ENCODE measurements around the gene FBL.
"Not testable (repeated sequence)": the region's sequence is repeated elsewhere in the genome, so short reads cannot be mapped to it uniquely, and the experiment has no call there.

The FBL gene

DNA sequence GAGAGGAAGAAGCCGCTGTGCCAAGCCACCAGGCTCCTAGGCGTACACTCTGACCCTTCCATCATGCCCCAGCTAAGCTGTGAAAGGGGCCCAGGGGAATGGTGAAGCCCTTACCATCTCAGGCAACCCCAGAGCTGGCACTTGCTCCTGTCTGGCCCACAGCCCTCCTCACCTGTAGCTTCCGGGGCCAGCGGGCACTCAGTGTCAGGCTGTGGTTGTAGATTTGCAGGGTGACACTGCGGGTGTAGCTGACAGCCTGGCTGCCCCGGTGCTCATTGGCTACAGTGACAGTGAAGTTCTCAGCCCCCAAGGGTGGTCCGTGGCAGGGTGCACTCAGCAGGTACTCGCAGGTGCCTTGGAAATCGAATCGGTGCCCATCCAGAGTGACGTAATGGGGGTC, 30.3 kb upstream of the FBL start:
- not testable (repeated sequence) for DNase-seq (ENCODE audit: low read depth)

DNA sequence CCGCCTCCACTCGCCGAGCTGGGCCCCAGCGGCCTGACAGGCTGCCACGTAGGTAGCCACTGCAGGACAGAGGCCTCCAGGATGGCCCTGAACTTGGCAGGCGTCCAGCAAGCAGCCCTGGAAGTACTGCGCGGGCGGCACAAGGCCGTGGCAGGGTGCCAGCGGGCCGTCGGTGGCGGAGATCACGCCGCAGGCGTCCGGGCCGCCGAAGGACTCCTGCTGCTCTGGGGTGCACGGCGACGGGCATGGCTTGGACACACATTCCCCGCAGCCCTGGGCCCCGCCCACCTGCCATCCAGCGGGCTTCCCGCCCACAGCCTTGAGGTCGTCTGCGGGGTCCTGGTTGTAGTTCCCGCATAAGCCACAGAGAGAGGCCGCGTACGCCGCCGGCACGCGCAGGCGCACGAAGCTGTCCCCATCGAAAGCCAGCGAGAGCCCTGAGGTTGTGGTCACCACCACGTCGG, 29.3 kb upstream of the FBL start:
- DNase-seq (ENCODE audit: low read depth): not testable (repeated sequence)

DNA sequence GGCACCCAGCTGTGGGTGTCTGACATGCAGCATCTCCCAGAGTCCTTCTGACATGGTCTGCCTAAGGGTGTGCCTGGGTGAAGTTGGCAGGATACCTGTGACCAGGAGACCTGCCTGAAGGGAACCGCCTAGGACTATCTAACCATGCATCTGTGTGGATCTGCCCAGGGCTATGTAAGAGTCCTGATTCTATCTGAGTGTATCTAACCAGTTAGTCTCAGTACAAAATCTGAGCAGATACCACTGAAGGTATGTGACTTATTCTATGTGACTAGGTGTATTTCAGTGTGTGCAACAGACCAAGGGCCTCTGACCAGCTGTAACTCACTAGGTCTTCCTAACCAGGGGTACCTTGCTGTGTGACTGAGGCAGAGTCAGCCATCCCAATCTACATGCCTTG, 28.2 kb upstream of the FBL start:
- DNase-seq (ENCODE audit: low read depth): no peak

DNA sequence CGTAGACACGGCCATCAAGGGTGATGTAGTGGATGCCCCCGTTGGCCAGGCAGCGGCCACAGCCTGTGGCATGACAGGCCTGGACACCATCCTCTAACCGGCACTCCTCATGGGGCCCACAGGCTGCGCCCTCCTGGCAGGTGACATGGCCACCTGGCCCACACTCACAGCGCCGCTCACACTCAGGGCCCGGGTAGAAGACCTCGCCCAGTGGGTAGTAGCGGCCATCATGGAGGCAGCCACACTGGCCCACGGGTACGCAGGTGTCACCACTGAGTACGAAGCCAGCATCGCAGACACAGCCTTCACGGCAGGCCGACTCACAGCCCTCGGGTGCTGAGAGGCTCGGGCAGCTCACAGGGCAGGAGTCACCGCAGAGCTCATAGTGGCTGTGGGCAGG, 27.2 kb upstream of the FBL start:
- no peak for DNase-seq (ENCODE audit: low read depth)

DNA sequence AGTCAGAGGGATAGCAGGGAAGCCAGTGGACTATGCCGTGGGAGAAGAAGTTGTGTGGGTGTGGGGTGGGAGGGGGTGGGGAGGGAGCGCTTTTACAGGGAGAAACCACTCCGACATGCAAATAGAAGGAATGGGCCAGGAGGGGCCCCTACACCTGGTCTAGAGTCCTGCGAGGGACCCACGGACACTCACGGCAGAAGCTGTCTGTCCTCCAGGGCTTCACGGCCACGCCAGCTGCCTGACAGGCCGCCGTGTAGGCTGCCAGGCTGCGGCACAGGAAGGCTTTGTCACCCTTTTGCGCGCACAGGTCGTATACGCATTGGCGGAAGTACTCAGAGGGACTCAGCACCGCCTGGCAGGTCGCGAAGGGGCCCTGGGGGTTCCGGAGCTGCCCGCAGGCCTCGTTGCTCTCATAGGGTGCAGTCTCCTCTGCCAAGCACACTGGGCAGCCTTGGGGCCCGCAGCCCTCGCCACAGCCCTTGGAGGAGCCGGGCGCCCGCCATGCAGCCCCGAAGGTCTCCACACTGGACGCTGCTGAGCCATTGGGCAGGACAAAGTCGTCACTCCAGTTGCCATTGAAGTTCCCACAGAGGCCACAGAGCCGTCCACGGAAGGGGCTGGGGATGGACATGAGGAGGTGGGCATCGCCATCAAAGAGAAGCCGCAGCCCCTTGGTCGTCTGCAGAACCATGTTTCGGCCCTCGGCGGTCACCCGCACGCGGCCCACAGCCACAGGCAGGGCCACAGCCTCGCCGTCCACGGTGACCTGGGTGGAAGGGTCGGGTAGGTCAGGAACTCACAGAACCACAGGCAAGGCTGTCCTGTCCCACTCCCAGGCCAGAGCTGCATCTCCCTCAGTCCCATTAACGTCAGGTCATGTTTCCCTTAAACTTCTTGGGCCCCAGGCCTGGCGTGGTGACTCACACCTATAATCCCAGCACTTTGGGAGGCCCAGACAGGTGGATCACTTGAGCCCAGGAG, 26.0 kb upstream of the FBL start:
- no peak for DNase-seq (ENCODE audit: low read depth)

DNA sequence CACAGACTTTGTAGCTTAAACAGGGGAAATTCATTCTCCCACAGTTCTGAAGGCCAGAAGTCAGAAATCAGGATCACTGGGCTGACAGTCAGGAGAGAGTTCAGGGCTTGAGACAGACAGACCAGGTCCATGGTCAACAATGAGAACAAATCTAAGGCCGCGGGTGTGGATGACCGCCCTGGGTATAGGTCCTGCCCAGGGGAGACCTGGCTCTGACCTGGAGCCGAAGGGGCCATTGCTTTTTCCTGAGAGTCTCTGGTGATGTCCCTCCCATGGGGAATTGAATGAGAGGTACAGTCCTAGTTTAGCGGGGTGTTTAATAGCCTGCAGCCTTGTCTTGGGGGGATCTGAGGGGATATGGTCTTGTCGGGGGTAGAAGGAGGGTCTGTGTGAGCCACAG, 25.2 kb upstream of the FBL start:
- no peak for DNase-seq (ENCODE audit: low read depth)

DNA sequence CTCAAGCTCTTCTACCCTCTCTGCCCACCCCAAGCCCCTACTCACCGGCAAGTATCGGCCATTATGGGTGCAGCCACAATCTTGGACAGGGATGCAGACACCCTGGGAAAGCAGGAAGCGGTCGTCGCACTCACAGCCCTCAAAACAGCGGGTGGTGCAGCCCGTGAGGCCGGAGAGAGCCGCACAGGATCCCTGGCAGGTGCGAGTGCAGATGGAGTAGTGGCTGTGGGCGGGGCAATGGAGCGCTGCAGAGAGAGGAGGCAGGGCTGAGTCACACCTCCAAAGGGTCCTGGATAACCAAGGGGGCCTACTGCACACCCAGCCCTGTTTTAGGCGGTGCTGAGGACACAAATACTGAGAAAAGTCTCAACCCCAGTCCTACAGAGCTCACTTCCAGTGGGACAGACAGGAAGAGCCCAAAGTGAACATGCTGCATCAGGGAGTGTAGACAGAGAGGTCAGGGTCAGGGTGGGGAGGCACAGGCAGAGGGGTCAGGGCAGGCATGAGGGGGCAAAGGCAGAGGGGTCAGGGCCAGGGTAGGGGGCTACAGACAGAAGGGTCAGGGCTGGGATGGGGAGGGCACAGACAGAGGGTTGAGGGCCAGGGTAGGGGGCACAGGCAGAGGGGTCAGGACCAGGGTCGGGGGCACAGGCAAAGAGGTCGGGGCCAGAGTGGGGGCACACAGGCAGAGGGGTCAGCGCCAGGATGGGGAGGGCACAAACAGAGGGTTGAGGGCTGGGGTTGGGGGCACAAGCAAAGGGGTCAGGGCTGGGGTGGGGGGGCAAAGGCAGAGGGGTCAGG, 24.2 kb upstream of the FBL start:
- no peak for DNase-seq (ENCODE audit: low read depth)

DNA sequence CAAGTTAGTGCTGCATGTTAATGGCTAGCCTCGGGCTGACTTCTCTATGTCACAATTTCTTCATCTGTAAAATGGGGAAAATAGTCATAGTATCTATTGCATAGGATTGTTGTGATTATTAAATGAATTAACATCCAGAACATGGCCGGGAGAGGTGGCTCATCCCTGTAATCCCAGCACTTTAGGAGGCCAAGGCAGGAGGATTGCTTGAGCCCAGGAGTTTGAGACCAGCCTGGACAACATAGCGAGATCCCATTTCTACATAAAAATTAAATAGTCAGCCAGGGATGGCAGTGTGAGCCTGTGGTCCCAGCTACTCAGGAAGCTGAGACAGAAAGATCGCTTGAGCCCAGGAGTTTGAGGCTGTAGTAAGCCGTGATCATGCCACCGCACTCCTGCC, 21.8 kb upstream of the FBL start:
- DNase-seq (ENCODE audit: low read depth): no peak

DNA sequence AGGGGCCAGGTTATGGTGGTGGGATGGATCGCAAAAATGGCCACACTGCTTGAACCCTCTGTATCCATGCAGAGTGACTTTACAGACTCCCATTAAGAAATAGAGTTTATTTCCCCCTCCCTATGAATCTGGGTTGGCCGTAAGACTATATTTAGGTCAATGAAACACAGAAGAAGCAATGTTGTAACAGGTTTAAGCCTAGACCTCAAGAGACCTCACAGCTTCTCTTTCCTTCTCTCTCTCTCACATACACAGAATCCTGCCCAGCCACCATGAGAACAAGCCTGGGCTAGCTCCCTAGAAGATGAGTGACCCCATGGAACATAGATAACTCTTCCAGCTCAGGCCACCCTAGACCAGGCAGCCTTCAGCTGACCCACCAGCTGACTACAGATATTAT, 21.0 kb upstream of the FBL start:
- DNase-seq (ENCODE audit: low read depth): no peak

DNA sequence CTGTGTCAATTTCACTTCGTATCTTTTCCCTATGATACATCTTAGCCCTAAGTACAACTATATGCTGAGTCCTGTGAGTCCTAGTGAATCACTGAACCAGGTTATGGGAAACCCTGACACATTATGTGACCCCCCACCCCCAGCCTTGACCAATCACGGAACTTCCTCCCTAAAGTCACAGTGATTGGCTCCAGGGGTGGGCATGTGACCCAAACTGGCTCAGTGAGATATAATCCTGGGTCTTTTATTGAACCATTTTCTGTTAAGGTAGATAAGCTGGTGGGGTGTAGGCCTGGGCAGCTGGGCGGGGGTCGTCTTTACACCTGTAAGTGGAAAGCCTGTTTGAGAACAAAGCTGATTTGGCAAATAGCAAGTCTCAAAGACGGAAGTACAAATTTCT, 19.8 kb upstream of the FBL start:
- DNase-seq (ENCODE audit: low read depth): no peak

DNA sequence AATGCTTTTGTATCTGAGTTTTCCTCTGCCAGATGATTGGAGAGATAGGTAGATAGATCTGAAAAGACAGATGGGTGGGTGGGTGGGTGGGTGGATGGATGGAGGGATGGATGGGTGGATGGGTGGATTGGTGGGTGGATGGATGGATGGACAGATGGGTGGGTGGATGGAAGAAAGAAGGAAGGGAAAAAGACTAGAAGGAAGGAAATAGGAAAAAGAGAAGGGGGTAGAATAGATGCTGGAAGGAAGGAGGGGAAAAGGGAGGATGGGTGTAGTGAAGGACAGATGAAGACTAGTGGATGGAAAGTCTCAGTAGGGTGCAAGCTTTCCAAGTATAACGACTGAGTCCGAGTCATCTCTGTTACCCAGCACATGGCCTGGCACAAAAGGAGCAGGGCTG, 19.0 kb upstream of the FBL start:
- DNase-seq (ENCODE audit: low read depth): no peak

DNA sequence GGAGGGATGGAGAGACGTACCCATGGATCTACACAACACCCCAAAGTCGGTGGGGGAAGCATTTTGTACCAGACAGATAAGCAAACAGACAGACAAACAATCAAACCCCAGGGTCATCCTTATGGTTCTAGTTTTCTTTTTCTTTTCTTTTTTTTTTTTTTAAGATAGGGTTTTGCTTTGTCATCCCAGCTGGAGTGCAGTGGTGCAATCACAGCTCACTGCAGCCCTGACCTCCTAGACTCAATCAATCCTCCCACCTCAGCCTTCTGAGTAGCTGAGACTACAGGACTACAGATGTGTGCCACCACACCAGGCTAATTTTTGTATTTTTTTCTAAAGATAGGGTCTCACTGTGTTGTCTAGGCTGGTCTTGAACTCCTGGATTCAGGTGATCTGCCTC, 17.9 kb upstream of the FBL start:
- no peak for DNase-seq (ENCODE audit: low read depth)

DNA sequence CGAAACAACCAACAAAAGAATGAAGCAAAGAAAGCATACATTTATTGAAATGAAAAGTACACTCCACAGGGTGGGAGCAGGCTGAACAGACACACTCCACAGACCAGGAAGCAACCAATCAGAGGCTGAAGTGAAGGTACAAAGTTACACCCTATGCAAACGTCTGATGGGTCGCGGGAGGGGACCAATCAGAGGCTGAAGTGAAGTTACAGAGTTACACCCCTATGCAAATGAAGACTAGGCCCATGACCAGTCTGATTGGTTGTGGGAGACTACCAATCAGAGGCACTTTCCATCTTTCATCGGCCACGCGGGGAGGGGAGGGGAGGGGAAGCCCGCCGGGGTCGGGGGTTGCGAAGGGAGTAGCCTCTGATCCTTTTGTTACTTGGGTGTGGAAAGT, 12.4 kb upstream of the FBL start:
- no peak for DNase-seq (ENCODE audit: low read depth)

DNA sequence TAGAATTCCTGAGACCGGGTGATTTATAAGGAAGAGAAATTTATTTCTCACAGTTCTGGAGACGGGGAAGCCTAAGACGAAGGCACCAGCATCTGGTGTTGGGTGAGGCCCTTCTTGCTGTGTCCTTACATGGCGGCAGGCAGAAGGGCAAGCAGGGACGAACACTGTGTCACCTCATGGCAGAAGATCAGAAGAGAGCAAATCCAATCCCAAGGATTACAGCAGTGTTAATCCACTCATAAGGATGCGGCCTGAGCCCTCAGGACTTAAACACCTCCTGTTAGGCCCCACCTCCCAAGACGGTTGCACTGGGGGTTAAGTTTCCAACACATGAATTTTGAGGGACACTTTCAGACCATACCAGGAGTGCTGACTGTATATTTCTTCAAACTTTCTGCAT, 6.7 kb upstream of the FBL start:
- no peak for DNase-seq (ENCODE audit: low read depth)

DNA sequence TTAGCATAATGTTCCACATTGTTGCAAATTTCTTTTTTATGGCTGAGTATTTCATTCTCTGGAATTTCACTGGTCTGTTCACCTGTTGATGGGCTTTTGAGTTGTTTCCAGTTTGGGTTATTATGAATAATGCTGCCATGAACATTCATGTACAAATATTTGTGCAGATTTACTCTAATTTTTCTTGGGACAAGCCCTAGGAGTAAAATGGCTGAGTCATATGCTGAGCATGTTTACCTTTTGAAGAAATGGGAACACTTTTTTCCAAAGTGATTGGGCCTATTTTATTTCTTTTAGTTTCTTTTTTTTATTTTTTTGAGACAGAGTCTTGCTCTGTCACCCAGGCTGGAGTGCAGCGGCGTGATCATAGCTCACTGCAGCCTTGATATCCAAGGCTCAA, 4.7 kb upstream of the FBL start:
- no peak for DNase-seq (ENCODE audit: low read depth)

DNA sequence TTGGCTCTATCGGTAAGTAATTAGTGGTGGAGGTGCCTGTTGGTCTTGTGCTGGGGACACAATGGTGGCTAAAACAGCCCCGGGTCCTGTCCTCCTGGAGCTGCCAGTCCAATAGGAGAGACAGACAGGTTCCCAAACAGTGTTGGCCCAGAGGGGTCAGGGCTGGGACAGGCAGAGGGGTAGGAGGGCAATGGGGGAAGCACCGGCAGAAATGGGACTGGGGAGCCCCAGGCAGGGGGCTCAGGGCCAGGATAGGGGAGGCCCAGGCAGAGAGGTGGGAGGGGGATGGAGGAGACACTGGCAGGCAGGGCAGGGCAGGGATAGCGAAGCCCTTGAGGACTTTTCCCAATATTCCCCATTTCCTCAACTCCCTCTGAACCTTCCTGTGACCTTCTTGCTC, 2.2 kb upstream of the FBL start:
- DNase-seq (ENCODE audit: low read depth): no peak

DNA sequence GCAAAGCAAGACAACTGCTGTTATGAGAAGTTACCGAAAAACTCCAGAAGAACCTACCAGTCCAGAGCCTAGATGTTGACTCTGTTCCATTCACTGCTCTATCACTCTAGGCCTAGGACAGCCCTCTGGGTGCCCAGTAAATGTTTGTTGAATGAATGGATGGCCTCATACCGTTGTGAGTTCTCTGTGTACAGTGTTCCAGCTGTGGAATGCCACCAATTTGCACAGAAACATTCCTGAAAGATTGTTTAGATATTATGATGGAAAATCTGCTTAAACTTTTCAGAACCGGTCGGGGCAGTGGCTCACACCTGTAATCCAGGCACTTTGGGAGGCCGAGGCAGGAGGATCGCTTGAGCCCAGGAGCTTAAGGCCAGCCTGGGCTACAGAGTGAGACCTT, 1.3 kb upstream of the FBL start:
- DNase-seq (ENCODE audit: low read depth): no peak

DNA sequence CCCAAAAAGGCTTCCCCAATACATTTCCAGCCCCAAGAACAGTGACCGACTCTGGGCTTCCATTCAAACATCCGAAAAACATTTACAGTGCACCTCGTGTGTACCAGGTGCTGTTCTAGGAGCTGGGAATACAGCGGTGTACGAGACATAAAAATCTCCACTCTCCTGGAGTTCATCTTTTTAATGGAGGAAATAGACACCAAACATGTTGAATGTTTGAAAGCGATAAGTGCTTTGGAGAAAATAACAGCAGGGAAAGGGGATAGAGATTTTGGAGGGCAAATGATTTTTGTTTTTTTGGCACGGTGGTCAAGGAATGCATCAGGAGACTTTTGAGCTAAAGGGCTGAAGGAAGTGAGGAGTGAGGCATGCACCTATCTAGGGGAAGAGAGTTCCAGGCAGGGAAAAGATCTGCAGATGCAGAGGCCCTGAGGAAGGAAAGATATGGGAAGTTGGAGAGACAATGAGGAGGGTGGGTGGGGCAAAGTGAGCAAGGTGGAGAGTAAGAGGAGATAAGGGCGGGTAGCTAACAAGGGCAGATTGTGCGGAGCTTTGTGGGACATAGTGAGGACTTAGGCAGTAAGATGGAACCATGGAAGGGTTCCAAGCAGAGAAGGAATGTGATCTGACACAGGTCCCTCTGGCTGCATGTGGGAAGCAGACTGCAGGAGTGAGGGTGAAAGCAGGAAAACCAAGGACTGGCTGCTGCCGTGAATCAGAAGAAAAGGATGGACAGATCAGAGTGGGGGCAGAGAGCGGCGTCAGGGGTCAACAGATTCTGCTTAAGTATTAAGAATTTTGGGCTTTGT, 703 bp upstream of the FBL start:
- no peak for DNase-seq (ENCODE audit: low read depth)

DNA sequence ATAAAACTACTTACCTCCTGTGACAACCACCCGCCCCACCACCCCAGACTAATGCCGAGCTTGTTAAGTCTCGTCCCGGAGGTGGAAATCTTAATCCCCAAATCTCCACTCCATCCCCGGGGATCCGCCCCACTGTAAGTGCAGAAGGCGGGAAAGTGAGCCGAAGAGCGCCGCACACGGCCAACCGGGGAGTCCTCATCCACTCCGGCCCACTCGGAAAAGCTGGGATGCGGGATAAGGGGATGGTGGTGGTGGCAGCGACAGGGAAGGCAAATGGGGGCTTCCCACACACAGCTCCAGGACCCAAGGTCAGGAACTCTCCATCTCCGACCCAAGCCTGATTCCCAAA, 621 bp downstream of the FBL start:
- DNase-seq (ENCODE audit: low read depth): no peak

DNA sequence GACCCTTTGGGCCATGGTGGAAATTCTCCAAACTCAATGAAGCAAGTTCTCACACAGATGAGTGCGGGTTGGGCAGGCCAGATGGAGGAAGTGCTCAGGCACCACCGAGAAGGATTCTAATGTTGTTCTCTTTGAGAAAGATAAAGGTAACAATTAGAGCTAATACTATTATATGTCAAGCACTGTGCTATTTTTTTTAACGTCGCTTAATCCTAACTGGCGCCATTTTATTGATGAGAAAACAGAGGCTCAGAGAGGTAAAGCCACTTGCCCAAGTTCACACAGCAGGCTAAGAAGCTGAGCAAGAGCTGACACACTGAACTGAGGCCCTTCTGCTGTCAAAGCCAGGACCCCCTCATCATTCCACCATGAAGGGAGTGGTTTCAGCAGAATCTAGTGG, 1.0 kb downstream of the FBL start:
- DNase-seq (ENCODE audit: low read depth): no peak

DNA sequence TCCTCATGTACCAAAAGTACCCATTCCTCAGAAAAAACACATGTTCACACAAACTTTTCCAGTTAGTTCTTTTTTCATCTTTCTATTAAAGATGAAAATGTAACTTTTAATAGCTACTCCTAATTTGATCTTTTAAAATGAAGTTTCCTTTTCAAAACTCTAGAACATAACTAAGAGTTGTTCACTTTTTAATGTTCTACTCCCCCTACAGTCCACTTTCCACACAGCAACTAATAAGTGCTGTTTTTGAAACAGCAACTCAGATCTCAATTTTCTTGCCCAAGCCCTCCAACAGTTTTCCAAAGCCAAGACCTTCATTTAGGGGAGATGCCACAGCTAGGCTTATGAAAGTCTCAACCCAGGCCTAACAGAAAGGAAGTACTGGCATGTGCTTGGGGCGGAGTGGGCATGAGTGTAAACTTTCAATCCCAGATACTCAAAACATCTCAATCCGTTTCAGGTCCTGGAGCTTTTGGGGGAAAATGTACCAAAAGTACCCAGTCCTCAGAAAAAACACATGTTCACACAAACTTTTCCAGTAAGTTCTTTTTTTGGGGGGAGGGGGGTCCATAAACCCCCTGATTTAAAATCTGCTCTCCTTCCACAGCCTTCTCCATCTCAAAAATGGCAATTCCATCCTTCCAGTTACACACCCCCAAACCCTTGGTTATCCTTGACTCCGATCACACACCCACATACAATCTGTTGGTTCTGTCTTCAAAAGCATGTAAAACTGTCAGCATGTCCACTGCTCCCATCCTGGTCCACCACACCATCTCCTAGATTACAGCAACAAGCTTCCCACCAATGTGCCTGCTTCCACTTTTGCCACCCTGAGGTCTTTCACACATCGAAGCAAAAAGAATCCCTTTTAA, 2.0 kb downstream of the FBL start:
- DNase-seq (ENCODE audit: low read depth): no peak
